Measurements from ENCODE around the gene ZMYM2. TPM values are rescaled to one million over a fixed set of nuclear protein-coding genes. Genes with fewer than 3 reads are reported as not detected.

Gene ZMYM2
- total RNA-seq, 1 experiment from 2014 or later: 159 TPM

DNA sequence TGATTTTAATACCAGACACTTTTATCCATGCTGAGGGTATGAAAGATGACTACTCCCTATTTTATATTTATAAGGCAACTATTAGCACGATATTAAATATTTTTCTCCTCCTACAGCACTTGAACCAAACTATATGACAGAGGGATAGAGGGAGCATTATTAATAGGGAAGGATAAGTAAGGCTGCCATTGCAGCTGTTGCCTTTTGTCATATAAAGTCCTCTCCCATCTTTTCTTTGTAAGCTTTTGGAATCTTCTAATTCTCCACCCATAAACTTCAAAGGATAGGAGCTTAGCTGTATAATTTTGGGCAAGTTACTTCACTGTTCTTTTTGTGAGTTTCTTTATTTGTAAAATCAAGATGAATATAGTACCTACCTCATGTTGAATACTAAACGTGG, 95.4 kb downstream of the ZMYM2 start:
- H3K27ac Mint-ChIP-seq: peak overlapping the region; percentile 47; the same call in 1 of the 2 replicates
- H3K36me3 Mint-ChIP-seq: peaks cover 50% of the 10 kb centered on the region
- H3K4me3 Mint-ChIP-seq: no peak overlapping the region
- ATAC-seq (no peak), DNase-seq (ENCODE audit: low spot score) (no peak)
- TF ChIP-seq E2F5 (CRISPR knock-in tag; IDR thresholded peaks at IDR 0.05) (no peak), OVOL2 (CRISPR knock-in tag; IDR thresholded peaks at IDR 0.05; ENCODE audit: borderline replicate concordance) (no peak), TEAD4 (CRISPR knock-in tag; IDR thresholded peaks at IDR 0.05) (no peak), NR1H2 (CRISPR knock-in tag; IDR thresholded peaks at IDR 0.05) (no peak), FOXK1 (CRISPR knock-in tag; IDR thresholded peaks at IDR 0.05) (no peak), PRRX2 (CRISPR knock-in tag; IDR thresholded peaks at IDR 0.05) (no peak), ARID4B (CRISPR knock-in tag; IDR thresholded peaks at IDR 0.05; ENCODE audit: borderline replicate concordance) (no peak), ZNF423 (CRISPR knock-in tag; IDR thresholded peaks at IDR 0.05) (no peak)
- TF ChIP-seq, protein P1, sequence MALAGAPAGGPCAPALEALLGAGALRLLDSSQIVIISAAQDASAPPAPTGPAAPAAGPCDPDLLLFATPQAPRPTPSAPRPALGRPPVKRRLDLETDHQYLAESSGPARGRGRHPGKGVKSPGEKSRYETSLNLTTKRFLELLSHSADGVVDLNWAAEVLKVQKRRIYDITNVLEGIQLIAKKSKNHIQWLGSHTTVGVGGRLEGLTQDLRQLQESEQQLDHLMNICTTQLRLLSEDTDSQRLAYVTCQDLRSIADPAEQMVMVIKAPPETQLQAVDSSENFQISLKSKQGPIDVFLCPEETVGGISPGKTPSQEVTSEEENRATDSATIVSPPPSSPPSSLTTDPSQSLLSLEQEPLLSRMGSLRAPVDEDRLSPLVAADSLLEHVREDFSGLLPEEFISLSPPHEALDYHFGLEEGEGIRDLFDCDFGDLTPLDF (CRISPR knock-in tag; IDR thresholded peaks at IDR 0.05): no peak
- CTCF ChIA-PET: no interaction called here
- no peaks in the 10 kb centered on the region for H3K27me3 Mint-ChIP-seq (ENCODE audit: low read depth)
- peaks cover 56% of the 10 kb centered on the region for H3K4me1 Mint-ChIP-seq
- POLR2A ChIA-PET: no interaction called here
- no peaks in the 10 kb centered on the region for H3K9me3 Mint-ChIP-seq

DNA sequence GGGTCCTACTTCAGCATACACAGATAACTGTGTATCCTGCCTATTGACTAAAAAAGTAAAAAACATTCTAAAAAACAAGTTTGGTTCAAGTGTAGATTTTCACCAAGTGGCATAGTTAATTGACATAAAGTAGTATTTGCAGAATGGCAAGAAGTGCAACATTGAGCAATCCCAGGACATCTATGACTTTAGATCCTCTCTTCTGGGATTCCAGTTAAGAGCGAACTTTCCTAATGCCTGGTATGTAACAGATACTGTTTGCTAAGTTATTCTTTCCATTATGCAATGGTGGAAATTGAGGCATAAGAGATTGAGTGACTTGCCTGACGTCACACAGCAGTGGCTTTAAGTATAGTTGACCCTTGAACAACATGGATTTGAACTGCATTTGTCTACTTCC, 96.1 kb downstream of the ZMYM2 start:
- POLR2A ChIA-PET: no interaction called here
- H3K4me1 Mint-ChIP-seq: peaks cover 51% of the 10 kb centered on the region
- no peak overlapping the region for H3K4me3 Mint-ChIP-seq
- H3K27me3 Mint-ChIP-seq (ENCODE audit: low read depth): no peaks in the 10 kb centered on the region
- ATAC-seq (no peak), DNase-seq (ENCODE audit: low spot score) (no peak)
- TF ChIP-seq USF2 (CRISPR knock-in tag; IDR thresholded peaks at IDR 0.05) (no peak), FOXJ3 (CRISPR knock-in tag; IDR thresholded peaks at IDR 0.05; ENCODE audit: borderline replicate concordance) (no peak), PRRX2 (CRISPR knock-in tag; IDR thresholded peaks at IDR 0.05) (no peak), ZNF232 (CRISPR knock-in tag; IDR thresholded peaks at IDR 0.05) (no peak), SMAD4 (CRISPR knock-in tag; IDR thresholded peaks at IDR 0.05) (no peak), ESRRA (CRISPR knock-in tag; IDR thresholded peaks at IDR 0.05; ENCODE audit: borderline replicate concordance) (no peak), KAT7 (CRISPR knock-in tag; IDR thresholded peaks at IDR 0.05; ENCODE audit: borderline replicate concordance) (no peak), ZNF416 (CRISPR knock-in tag; IDR thresholded peaks at IDR 0.05) (no peak), CTCF (IDR thresholded peaks at IDR 0.05) (no peak)
- TF ChIP-seq, protein P2, sequence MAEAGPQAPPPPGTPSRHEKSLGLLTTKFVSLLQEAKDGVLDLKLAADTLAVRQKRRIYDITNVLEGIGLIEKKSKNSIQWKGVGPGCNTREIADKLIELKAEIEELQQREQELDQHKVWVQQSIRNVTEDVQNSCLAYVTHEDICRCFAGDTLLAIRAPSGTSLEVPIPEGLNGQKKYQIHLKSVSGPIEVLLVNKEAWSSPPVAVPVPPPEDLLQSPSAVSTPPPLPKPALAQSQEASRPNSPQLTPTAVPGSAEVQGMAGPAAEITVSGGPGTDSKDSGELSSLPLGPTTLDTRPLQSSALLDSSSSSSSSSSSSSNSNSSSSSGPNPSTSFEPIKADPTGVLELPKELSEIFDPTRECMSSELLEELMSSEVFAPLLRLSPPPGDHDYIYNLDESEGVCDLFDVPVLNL (CRISPR knock-in tag; IDR thresholded peaks at IDR 0.05; ENCODE audit: borderline replicate concordance, low read depth): no peak
- TF ChIP-seq, protein P3, sequence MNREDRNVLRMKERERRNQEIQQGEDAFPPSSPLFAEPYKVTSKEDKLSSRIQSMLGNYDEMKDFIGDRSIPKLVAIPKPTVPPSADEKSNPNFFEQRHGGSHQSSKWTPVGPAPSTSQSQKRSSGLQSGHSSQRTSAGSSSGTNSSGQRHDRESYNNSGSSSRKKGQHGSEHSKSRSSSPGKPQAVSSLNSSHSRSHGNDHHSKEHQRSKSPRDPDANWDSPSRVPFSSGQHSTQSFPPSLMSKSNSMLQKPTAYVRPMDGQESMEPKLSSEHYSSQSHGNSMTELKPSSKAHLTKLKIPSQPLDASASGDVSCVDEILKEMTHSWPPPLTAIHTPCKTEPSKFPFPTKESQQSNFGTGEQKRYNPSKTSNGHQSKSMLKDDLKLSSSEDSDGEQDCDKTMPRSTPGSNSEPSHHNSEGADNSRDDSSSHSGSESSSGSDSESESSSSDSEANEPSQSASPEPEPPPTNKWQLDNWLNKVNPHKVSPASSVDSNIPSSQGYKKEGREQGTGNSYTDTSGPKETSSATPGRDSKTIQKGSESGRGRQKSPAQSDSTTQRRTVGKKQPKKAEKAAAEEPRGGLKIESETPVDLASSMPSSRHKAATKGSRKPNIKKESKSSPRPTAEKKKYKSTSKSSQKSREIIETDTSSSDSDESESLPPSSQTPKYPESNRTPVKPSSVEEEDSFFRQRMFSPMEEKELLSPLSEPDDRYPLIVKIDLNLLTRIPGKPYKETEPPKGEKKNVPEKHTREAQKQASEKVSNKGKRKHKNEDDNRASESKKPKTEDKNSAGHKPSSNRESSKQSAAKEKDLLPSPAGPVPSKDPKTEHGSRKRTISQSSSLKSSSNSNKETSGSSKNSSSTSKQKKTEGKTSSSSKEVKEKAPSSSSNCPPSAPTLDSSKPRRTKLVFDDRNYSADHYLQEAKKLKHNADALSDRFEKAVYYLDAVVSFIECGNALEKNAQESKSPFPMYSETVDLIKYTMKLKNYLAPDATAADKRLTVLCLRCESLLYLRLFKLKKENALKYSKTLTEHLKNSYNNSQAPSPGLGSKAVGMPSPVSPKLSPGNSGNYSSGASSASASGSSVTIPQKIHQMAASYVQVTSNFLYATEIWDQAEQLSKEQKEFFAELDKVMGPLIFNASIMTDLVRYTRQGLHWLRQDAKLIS (CRISPR knock-in tag; IDR thresholded peaks at IDR 0.05; ENCODE audit: borderline replicate concordance): no peak
- TF ChIP-seq, protein P1 (CRISPR knock-in tag; IDR thresholded peaks at IDR 0.05): no peak
- peak overlapping the region; percentile 86 for H3K27ac Mint-ChIP-seq
- no peaks in the 10 kb centered on the region for H3K9me3 Mint-ChIP-seq
- H3K36me3 Mint-ChIP-seq: peaks cover 55% of the 10 kb centered on the region
- CTCF ChIA-PET: interaction anchor here (1.4 kb wide), 1 partner anchor 70 kb away, joined by 5 read pairs; no protein-coding TSS in a partner anchor
